MV-4-11 (cell line): ENCODE results near the gene CREB3L2.
A peak's percentile ranks its signal among the peaks of the same experiment; 100 is the strongest.
"Not testable (repeated sequence)": the region's sequence is repeated elsewhere in the genome, so short reads cannot be mapped to it uniquely, and the experiment has no call there.

Source experiments
- DNase-seq: peaks from one replicate; lab custom pipeline; 2025; lab: John Stamatoyannopoulos, UW

The CREB3L2 gene

GRCh38 chr7:137838706-137839315, 163.1 kb downstream of the CREB3L2 start:
- DNase-seq = no peak

GRCh38 chr7:137836541-137836940, 165.3 kb downstream of the CREB3L2 start:
- DNase-seq = no peak

GRCh38 chr7:137836113-137836509, 165.8 kb downstream of the CREB3L2 start:
- DNase-seq = no peak

GRCh38 chr7:137835486-137836112, 166.3 kb downstream of the CREB3L2 start:
- no peak for DNase-seq

- DNase-seq = peak; percentile 10
These were observed 167.3 kb downstream of the CREB3L2 start for GRCh38 chr7:137834552-137834951.

- DNase-seq = not testable (repeated sequence)
These were observed 168.9 kb downstream of the CREB3L2 start for GRCh38 chr7:137832990-137833389.

- no peak for DNase-seq
These were observed 169.5 kb downstream of the CREB3L2 start for GRCh38 chr7:137832382-137832781.

- not testable (repeated sequence) for DNase-seq
These were observed 170.3 kb downstream of the CREB3L2 start for GRCh38 chr7:137831555-137831954.

- no peak for DNase-seq
These were observed 172.4 kb downstream of the CREB3L2 start for GRCh38 chr7:137829337-137829992.

- DNase-seq = no peak
These were observed 173.4 kb downstream of the CREB3L2 start for GRCh38 chr7:137828456-137828855.

- DNase-seq = no peak
These were observed 176.4 kb downstream of the CREB3L2 start for GRCh38 chr7:137825489-137825888.
